CD4-positive, alpha-beta T cell treated with Interleukin-4 for 4 hours (primary cell): ENCODE results near the gene MALAT1.

ENCODE experiments used
- DNase-seq: peaks from one replicate; pipeline ENCODE4 v3.0.0-alpha.2; 2020

The MALAT1 gene

GRCh38 chr11:65540290-65541092 is 41.6 kb downstream of the MALAT1 start:
- DNase-seq = peak; percentile 86

GRCh38 chr11:65541093-65541982 is 42.5 kb downstream of the MALAT1 start:
- DNase-seq = no peak

- no peak for DNase-seq
Measured at GRCh38 chr11:65542738-65543390, 44.0 kb downstream of the MALAT1 start.

GRCh38 chr11:65545853-65546216 is 47.0 kb downstream of the MALAT1 start:
- no peak for DNase-seq

GRCh38 chr11:65546217-65546958 is 47.5 kb downstream of the MALAT1 start:
- peak; percentile 97 for DNase-seq

GRCh38 chr11:65547446-65548125 is 48.7 kb downstream of the MALAT1 start:
- DNase-seq = peak; percentile 48

GRCh38 chr11:65548395-65548794 is 49.5 kb downstream of the MALAT1 start:
- DNase-seq = no peak

GRCh38 chr11:65549096-65549495 is 50.3 kb downstream of the MALAT1 start:
- no peak for DNase-seq

GRCh38 chr11:65551572-65552387 is 52.9 kb downstream of the MALAT1 start:
- DNase-seq = peak; percentile 64

GRCh38 chr11:65552388-65552951 is 53.6 kb downstream of the MALAT1 start:
- no peak for DNase-seq

GRCh38 chr11:65553301-65554001 is 54.6 kb downstream of the MALAT1 start:
- DNase-seq = peak; percentile 82

- DNase-seq = no peak
Measured at GRCh38 chr11:65554057-65554818, 55.4 kb downstream of the MALAT1 start.

- DNase-seq = no peak
Measured at GRCh38 chr11:65554842-65555430, 56.1 kb downstream of the MALAT1 start.

GRCh38 chr11:65555693-65556231 is 56.9 kb downstream of the MALAT1 start:
- no peak for DNase-seq
